ENCODE results near the gene PHACTR1.

The PHACTR1 gene

GRCh38 chr6:12903246-12903645 lies 186.7 kb downstream of the PHACTR1 start:
- H3K4me3 ChIP-seq (ENCODE audit: control insufficient read depth, low read depth, low read length), result no peak overlapping the region
- no peak for DNase-seq (ENCODE audit: low read depth)
- TF ChIP-seq CTCF (IDR thresholded peaks at IDR 0.05; ENCODE audit: control insufficient read depth, insufficient read depth, low read depth, low read length, missing control alignments), result no peak

GRCh38 chr6:12909833-12910232 lies 193.3 kb downstream of the PHACTR1 start:
- TF ChIP-seq CTCF (IDR thresholded peaks at IDR 0.05; ENCODE audit: control insufficient read depth, insufficient read depth, low read depth, low read length, missing control alignments), result no peak
- DNase-seq (ENCODE audit: low read depth), result no peak
- no peak overlapping the region for H3K4me3 ChIP-seq (ENCODE audit: control insufficient read depth, low read depth, low read length)

- peak; percentile 49 for TF ChIP-seq CTCF (IDR thresholded peaks at IDR 0.05; ENCODE audit: control insufficient read depth, insufficient read depth, low read depth, low read length, missing control alignments)
- H3K4me3 ChIP-seq (ENCODE audit: control insufficient read depth, low read depth, low read length), result no peak overlapping the region
- DNase-seq (ENCODE audit: low read depth), result peak; percentile 14
Observed at GRCh38 chr6:12911427-12911826, 194.9 kb downstream of the PHACTR1 start.

- no peak for TF ChIP-seq CTCF (IDR thresholded peaks at IDR 0.05; ENCODE audit: control insufficient read depth, insufficient read depth, low read depth, low read length, missing control alignments)
- no peak overlapping the region for H3K4me3 ChIP-seq (ENCODE audit: control insufficient read depth, low read depth, low read length)
- no peak for DNase-seq (ENCODE audit: low read depth)
Observed at GRCh38 chr6:12913201-12913600, 196.6 kb downstream of the PHACTR1 start.

- no peak for TF ChIP-seq CTCF (IDR thresholded peaks at IDR 0.05; ENCODE audit: control insufficient read depth, insufficient read depth, low read depth, low read length, missing control alignments)
- no peak for DNase-seq (ENCODE audit: low read depth)
- no peak overlapping the region for H3K4me3 ChIP-seq (ENCODE audit: control insufficient read depth, low read depth, low read length)
Observed at GRCh38 chr6:12916006-12916405, 199.4 kb downstream of the PHACTR1 start.

- no peak for TF ChIP-seq CTCF (IDR thresholded peaks at IDR 0.05; ENCODE audit: control insufficient read depth, insufficient read depth, low read depth, low read length, missing control alignments)
- no peak overlapping the region for H3K4me3 ChIP-seq (ENCODE audit: control insufficient read depth, low read depth, low read length)
- no peak for DNase-seq (ENCODE audit: low read depth)
Observed at GRCh38 chr6:12916420-12917136, 200.0 kb downstream of the PHACTR1 start.

All from AG09309 (cell line).